ENCODE measurements around the gene ZNF423.

ZNF423 gene

DNA sequence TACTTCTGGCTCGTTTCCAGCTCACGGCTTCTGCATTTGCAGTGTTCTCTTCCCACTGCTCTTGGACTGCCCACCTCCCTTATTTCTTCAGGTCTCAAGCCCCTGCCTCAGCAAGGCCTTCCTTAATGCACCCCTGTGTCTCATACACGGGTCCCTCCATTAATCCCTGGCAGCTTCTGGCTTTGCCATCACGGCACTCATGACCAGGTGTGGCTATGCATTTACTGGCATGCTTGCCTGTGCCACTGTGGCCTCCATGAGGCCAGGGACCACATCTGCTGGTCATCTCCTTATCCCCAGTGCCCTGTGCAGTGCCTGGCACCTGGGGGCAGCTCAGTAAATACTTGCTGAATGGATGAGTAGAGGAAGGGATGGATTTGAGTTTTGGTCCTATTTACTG, 368.2 kb downstream of the ZNF423 start:
- Histone ChIP-seq H3K36me3 (ENCODE audit: control insufficient read depth in 1 of 2, insufficient read depth in 2 of 2, low read length in 2 of 2) (no peaks in the 10 kb centered on the region), H3K27me3 (ENCODE audit: control insufficient read depth in 1 of 2, insufficient read depth in 2 of 2, low read length in 2 of 2) (peaks cover 0 to 3% of the 10 kb centered on the region in 2 donors), H3K9ac (ENCODE audit: low read depth in 1 of 2, low read length in 2 of 2) (no peak overlapping the region), H3K9me3 (ENCODE audit: control insufficient read depth in 1 of 2, low read length in 2 of 2) (no peaks in the 10 kb centered on the region), H3K27ac (ENCODE audit: low read depth, low read length) (no peak overlapping the region), H3K4me1 (ENCODE audit: control insufficient read depth in 1 of 2, insufficient read depth in 2 of 2, low read length in 2 of 2) (peaks cover 3 to 4% of the 10 kb centered on the region in 2 donors), H3K4me3 (ENCODE audit: low read depth in 1 of 2, low read length in 2 of 2) (no peak overlapping the region)

DNA sequence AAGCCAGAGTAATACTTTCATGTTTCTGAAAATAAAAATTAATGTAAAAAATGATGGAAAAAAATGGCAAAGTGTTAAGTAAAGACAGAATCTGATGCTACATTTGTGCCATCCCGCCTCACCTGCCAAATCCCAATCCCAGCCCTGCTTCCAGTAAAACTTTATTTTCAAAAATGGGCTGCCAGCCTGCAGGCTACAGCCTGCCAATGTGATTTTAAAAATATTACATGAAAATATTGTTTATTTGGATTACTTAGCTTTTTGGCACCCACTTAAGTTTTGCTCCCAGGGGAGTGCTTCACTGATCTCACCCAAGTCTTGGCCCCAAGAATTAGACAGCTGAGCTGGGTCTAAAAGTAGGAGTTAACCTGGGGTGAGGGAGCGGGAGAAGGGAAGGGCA, 369.5 kb downstream of the ZNF423 start:
- Histone ChIP-seq H3K4me1 (ENCODE audit: control insufficient read depth in 1 of 2, insufficient read depth in 2 of 2, low read length in 2 of 2) (no peaks in the 10 kb centered on the region), H3K9me3 (ENCODE audit: control insufficient read depth in 1 of 2, low read length in 2 of 2) (no peaks in the 10 kb centered on the region), H3K4me3 (ENCODE audit: low read depth in 1 of 2, low read length in 2 of 2) (no peak overlapping the region)

DNA sequence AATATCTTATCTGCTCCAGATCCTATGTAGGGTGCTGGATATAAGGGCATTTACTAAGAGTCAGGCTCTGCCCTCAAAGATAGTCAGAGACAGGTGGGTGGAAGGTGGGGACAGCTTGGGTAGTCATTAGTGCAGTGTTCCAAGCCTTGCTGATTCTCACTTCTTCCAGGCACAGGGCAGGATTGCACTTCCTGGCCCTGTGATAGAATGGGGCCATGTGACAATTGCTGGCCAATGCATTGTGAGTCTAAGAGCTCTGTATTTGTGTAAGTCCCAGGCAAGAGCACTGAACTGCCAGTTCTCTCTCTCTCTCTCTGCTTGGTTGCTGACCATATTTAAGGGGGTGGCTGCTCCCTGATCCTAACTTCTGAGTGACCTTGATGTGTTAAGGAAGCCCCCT, 370.2 kb downstream of the ZNF423 start:
- Histone ChIP-seq H3K4me3 (ENCODE audit: low read depth in 1 of 2, low read length in 2 of 2) (no peak overlapping the region), H3K9me3 (ENCODE audit: control insufficient read depth in 1 of 2, low read length in 2 of 2) (no peaks in the 10 kb centered on the region), H3K4me1 (ENCODE audit: control insufficient read depth in 1 of 2, insufficient read depth in 2 of 2, low read length in 2 of 2) (no peaks in the 10 kb centered on the region), H3K27me3 (ENCODE audit: control insufficient read depth in 1 of 2, insufficient read depth in 2 of 2, low read length in 2 of 2) (peaks cover 0 to 3% of the 10 kb centered on the region in 2 donors), H3K36me3 (ENCODE audit: control insufficient read depth in 1 of 2, insufficient read depth in 2 of 2, low read length in 2 of 2) (no peaks in the 10 kb centered on the region), H3K27ac (ENCODE audit: low read depth, low read length) (no peak overlapping the region), H3K9ac (ENCODE audit: low read depth in 1 of 2, low read length in 2 of 2) (no peak overlapping the region)

More for the DNA sequence above, 369.5 kb downstream of the ZNF423 start:
- Histone ChIP-seq H3K9ac (ENCODE audit: low read depth in 1 of 2, low read length in 2 of 2) (no peak overlapping the region), H3K36me3 (ENCODE audit: control insufficient read depth in 1 of 2, insufficient read depth in 2 of 2, low read length in 2 of 2) (no peaks in the 10 kb centered on the region), H3K27ac (ENCODE audit: low read depth, low read length) (no peak overlapping the region), H3K27me3 (ENCODE audit: control insufficient read depth in 1 of 2, insufficient read depth in 2 of 2, low read length in 2 of 2) (peaks cover 0 to 3% of the 10 kb centered on the region in 2 donors)

DNA sequence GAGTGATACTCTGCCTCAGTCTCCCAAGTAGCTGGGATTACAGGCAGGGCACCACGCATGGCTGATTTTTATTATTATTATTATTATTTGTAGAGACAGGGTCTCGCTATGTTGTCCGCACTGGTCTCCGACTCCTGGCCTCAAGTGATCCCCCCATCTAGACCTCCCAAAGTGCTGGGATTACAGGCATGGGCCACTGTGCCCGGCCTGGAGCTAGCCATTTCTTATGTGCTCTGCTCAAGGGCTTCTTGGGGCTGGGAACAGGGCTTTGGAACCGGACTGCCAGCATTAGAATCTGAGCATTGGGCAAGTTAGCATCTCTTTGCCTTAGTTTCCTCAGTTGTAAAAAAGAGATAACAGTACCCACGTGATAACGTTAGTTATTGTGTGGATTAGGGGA, 371.0 kb downstream of the ZNF423 start:
- no peak overlapping the region for H3K4me3 ChIP-seq (ENCODE audit: low read depth in 1 of 2, low read length in 2 of 2)
- no peak overlapping the region for H3K27ac ChIP-seq (ENCODE audit: low read depth, low read length)
- no peaks in the 10 kb centered on the region for H3K36me3 ChIP-seq (ENCODE audit: control insufficient read depth in 1 of 2, insufficient read depth in 2 of 2, low read length in 2 of 2)
- H3K9me3 ChIP-seq (ENCODE audit: control insufficient read depth in 1 of 2, low read length in 2 of 2) = no peaks in the 10 kb centered on the region
- H3K4me1 ChIP-seq (ENCODE audit: control insufficient read depth in 1 of 2, insufficient read depth in 2 of 2, low read length in 2 of 2) = no peaks in the 10 kb centered on the region
- H3K9ac ChIP-seq (ENCODE audit: low read depth in 1 of 2, low read length in 2 of 2) = no peak overlapping the region
- H3K27me3 ChIP-seq (ENCODE audit: control insufficient read depth in 1 of 2, insufficient read depth in 2 of 2, low read length in 2 of 2) = peaks cover 0 to 3% of the 10 kb centered on the region in 2 donors

DNA sequence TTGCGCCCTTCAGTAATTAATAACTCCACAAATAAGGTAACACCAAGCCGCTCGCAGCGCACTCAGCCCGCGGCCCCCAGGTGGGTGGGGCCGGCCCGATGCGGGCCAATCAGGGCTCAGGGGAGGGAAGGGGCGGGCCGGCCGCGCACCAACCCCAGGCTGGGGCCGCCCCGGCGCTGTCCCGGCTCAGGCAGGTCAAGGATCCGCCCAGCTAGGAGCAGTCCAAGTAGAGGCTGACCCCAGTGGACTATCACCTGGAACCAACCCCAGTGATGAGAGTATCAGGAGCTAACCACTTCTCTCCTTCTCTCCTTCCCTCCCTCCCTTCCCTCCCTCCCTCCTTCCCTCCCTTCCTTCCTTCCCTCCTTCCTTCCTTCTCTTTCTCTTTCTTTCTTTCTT, 371.5 kb downstream of the ZNF423 start:
- Histone ChIP-seq H3K9me3 (ENCODE audit: control insufficient read depth in 1 of 2, low read length in 2 of 2) (no peaks in the 10 kb centered on the region), H3K36me3 (ENCODE audit: control insufficient read depth in 1 of 2, insufficient read depth in 2 of 2, low read length in 2 of 2) (no peaks in the 10 kb centered on the region), H3K9ac (ENCODE audit: low read depth in 1 of 2, low read length in 2 of 2) (no peak overlapping the region), H3K27me3 (ENCODE audit: control insufficient read depth in 1 of 2, insufficient read depth in 2 of 2, low read length in 2 of 2) (peaks cover 0 to 3% of the 10 kb centered on the region in 2 donors), H3K4me3 (ENCODE audit: low read depth in 1 of 2, low read length in 2 of 2) (no peak overlapping the region), H3K4me1 (ENCODE audit: control insufficient read depth in 1 of 2, insufficient read depth in 2 of 2, low read length in 2 of 2) (no peaks in the 10 kb centered on the region), H3K27ac (ENCODE audit: low read depth, low read length) (no peak overlapping the region)

DNA sequence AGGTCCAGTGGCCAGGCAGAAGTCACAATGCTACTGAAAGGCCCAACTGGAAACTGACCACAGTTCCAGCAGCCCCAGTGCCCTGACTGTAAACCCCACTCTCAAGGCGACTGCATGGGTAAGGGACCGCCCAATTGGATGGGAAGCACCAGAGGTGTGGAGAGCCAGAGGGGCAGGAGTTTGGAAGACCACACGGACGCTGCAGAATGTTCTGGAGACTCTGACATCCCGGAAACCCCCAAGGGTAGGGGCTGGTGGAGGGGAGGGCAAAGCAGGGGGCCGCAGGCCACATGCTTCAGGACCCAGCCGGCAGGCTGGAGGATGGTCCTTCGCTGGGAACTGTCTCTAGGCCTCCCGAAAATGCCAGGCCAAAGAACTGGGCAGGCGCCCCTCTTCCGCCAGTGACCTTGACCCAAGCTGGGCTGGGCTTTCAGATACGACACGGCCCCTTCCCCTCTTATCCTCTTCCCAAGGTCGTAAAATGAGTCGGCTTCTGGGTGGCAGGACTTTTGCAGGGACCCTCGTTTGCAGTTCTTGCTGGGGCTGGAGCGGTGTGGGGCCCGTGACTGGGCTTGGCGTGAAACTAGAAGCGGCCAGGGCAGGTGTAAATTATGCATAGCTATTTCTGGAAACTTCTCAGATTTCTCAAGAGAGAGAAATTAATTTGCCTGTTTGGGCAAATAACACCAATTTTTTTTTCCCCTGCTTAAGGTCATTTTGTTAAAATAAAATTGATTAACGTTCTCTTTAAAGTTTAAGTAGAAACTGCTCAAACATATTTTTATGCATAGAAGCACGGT, 372.1 kb downstream of the ZNF423 start:
- no peaks in the 10 kb centered on the region for H3K9me3 ChIP-seq (ENCODE audit: control insufficient read depth in 1 of 2, low read length in 2 of 2)
- no peak overlapping the region for H3K4me3 ChIP-seq (ENCODE audit: low read depth in 1 of 2, low read length in 2 of 2)
- peaks cover 0 to 3% of the 10 kb centered on the region in 2 donors for H3K27me3 ChIP-seq (ENCODE audit: control insufficient read depth in 1 of 2, insufficient read depth in 2 of 2, low read length in 2 of 2)
- H3K36me3 ChIP-seq (ENCODE audit: control insufficient read depth in 1 of 2, insufficient read depth in 2 of 2, low read length in 2 of 2) = no peaks in the 10 kb centered on the region
- H3K27ac ChIP-seq (ENCODE audit: low read depth, low read length) = no peak overlapping the region
- H3K4me1 ChIP-seq (ENCODE audit: control insufficient read depth in 1 of 2, insufficient read depth in 2 of 2, low read length in 2 of 2) = no peaks in the 10 kb centered on the region
- H3K9ac ChIP-seq (ENCODE audit: low read depth in 1 of 2, low read length in 2 of 2) = no peak overlapping the region

DNA sequence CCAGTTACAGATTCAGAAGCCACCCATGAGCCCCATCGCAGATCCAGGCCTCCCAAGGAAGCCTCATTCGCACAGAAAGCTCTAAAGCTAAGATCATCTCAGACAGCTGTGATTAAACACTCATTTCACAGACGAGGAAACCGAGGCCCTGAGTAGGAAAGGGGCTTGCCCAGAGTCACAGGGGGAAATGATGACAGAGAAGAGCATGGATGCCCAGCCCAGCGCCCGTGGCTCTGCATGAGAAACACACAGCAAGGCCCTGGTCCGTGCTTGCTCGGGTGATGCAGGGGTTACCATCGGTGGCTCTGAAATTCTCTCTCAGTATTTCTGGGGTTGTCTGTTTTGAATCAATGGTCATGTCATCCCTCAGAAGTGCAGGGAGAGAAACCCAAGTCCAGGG, 372.7 kb downstream of the ZNF423 start:
- no peak overlapping the region for H3K9ac ChIP-seq (ENCODE audit: low read depth in 1 of 2, low read length in 2 of 2)
- peaks cover 0 to 3% of the 10 kb centered on the region in 2 donors for H3K27me3 ChIP-seq (ENCODE audit: control insufficient read depth in 1 of 2, insufficient read depth in 2 of 2, low read length in 2 of 2)
- no peaks in the 10 kb centered on the region for H3K9me3 ChIP-seq (ENCODE audit: control insufficient read depth in 1 of 2, low read length in 2 of 2)
- H3K4me3 ChIP-seq (ENCODE audit: low read depth in 1 of 2, low read length in 2 of 2) = no peak overlapping the region
- no peaks in the 10 kb centered on the region for H3K4me1 ChIP-seq (ENCODE audit: control insufficient read depth in 1 of 2, insufficient read depth in 2 of 2, low read length in 2 of 2)
- H3K36me3 ChIP-seq (ENCODE audit: control insufficient read depth in 1 of 2, insufficient read depth in 2 of 2, low read length in 2 of 2) = no peaks in the 10 kb centered on the region
- H3K27ac ChIP-seq (ENCODE audit: low read depth, low read length) = no peak overlapping the region

DNA sequence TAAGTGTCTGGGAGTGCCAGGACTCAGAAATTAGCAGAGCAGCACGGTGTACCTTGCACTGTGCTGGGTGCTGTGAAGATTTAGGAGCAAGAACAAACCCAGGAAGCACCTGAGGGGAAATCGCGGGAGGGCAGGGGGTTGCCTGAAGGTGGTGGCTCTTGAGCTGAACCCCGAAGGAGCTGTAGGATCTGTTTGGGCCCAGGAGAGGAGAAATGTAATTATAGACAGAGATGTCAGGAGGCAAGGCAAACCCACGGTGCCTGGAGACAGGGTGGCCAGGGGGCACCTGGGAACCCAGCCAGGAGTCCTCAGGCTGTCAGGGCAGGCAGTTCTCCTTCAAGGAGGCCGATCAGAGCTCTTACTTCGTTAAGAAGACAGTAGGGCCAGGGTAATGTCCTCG, 373.2 kb downstream of the ZNF423 start:
- no peak overlapping the region for H3K27ac ChIP-seq (ENCODE audit: low read depth, low read length)
- no peaks in the 10 kb centered on the region for H3K36me3 ChIP-seq (ENCODE audit: control insufficient read depth in 1 of 2, insufficient read depth in 2 of 2, low read length in 2 of 2)
- H3K9me3 ChIP-seq (ENCODE audit: control insufficient read depth in 1 of 2, low read length in 2 of 2) = no peaks in the 10 kb centered on the region
- peaks cover 0 to 3% of the 10 kb centered on the region in 2 donors for H3K27me3 ChIP-seq (ENCODE audit: control insufficient read depth in 1 of 2, insufficient read depth in 2 of 2, low read length in 2 of 2)
- H3K9ac ChIP-seq (ENCODE audit: low read depth in 1 of 2, low read length in 2 of 2) = no peak overlapping the region
- H3K4me3 ChIP-seq (ENCODE audit: low read depth in 1 of 2, low read length in 2 of 2) = no peak overlapping the region
- no peaks in the 10 kb centered on the region for H3K4me1 ChIP-seq (ENCODE audit: control insufficient read depth in 1 of 2, insufficient read depth in 2 of 2, low read length in 2 of 2)

DNA sequence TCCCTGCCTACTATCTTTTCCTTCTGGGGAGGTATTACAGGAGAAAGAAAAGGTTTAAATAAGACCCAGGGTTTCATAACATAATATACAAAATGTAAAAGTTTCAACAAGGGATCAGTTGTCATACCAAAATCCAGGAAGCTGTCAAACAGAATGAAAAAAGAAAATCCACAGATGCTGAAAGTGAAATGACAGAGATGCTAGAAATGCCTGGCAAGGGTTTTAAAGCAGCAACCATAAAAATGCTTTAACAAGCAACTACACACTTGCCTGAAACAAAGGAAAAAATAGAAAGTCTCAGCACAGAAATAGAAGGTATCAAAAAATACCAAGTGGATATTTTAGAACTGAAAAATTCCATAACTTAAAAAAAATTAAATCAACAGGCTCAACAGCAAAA, 377.3 kb downstream of the ZNF423 start:
- Histone ChIP-seq H3K9ac (ENCODE audit: low read depth in 1 of 2, low read length in 2 of 2) (no peak overlapping the region), H3K9me3 (ENCODE audit: control insufficient read depth in 1 of 2, low read length in 2 of 2) (no peaks in the 10 kb centered on the region), H3K4me1 (ENCODE audit: control insufficient read depth in 1 of 2, insufficient read depth in 2 of 2, low read length in 2 of 2) (no peaks in the 10 kb centered on the region), H3K4me3 (ENCODE audit: low read depth in 1 of 2, low read length in 2 of 2) (no peak overlapping the region), H3K27ac (ENCODE audit: low read depth, low read length) (no peak overlapping the region), H3K27me3 (ENCODE audit: control insufficient read depth in 1 of 2, insufficient read depth in 2 of 2, low read length in 2 of 2) (peaks cover 0 to 6% of the 10 kb centered on the region in 2 donors), H3K36me3 (ENCODE audit: control insufficient read depth in 1 of 2, insufficient read depth in 2 of 2, low read length in 2 of 2) (no peaks in the 10 kb centered on the region)

DNA sequence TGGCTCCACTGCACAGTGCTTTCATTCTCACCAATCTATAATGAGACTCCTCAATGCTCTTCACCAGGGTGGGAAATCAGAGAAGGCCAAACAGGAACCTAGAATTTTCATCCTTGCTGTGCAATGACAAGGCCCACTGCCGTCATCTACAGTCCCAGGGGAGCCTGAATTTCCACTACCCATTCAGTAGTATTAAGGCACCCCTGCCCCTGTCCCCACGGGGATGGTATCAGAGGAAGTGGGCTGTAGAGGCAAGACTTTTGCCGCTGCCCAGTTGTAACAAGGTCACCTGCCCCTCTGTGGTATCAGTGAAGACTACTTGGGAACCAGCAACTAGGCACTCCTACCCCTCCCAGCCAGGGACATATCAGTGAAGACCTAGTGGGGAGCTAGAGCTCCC, 377.8 kb downstream of the ZNF423 start:
- H3K4me3 ChIP-seq (ENCODE audit: low read depth in 1 of 2, low read length in 2 of 2) = no peak overlapping the region
- no peak overlapping the region for H3K9ac ChIP-seq (ENCODE audit: low read depth in 1 of 2, low read length in 2 of 2)
- peaks cover 0 to 3% of the 10 kb centered on the region in 2 donors for H3K27me3 ChIP-seq (ENCODE audit: control insufficient read depth in 1 of 2, insufficient read depth in 2 of 2, low read length in 2 of 2)
- no peaks in the 10 kb centered on the region for H3K4me1 ChIP-seq (ENCODE audit: control insufficient read depth in 1 of 2, insufficient read depth in 2 of 2, low read length in 2 of 2)
- H3K36me3 ChIP-seq (ENCODE audit: control insufficient read depth in 1 of 2, insufficient read depth in 2 of 2, low read length in 2 of 2) = no peaks in the 10 kb centered on the region
- H3K9me3 ChIP-seq (ENCODE audit: control insufficient read depth in 1 of 2, low read length in 2 of 2) = no peaks in the 10 kb centered on the region
- no peak overlapping the region for H3K27ac ChIP-seq (ENCODE audit: low read depth, low read length)
